HG03159 (cell line): ENCODE measurements around the gene ELMO1.

ENCODE experiments used
- ATAC-seq: cut with Tn5 transposase; IDR thresholded peaks from one replicate; pipeline ENCODE4 v1.9.1; 2021; ENCODE audit warnings: mild to moderate bottlenecking, moderate library complexity; ENCODE audit not compliant: unreplicated experiment

The ELMO1 gene

GRCh38 chr7:37352251-37352880 lies 96.3 kb downstream of the ELMO1 start:
- no peak for ATAC-seq

GRCh38 chr7:37351716-37352115 lies 96.9 kb downstream of the ELMO1 start:
- ATAC-seq = no peak

GRCh38 chr7:37349979-37350590 lies 98.6 kb downstream of the ELMO1 start:
- no peak for ATAC-seq

GRCh38 chr7:37348982-37349381 lies 99.7 kb downstream of the ELMO1 start:
- no peak for ATAC-seq

GRCh38 chr7:37346761-37347160 lies 101.9 kb downstream of the ELMO1 start:
- ATAC-seq = no peak

GRCh38 chr7:37344886-37345579 lies 103.6 kb downstream of the ELMO1 start:
- no peak for ATAC-seq

- peak; percentile 59 for ATAC-seq
These were observed 105.8 kb downstream of the ELMO1 start for GRCh38 chr7:37342688-37343471.

GRCh38 chr7:37342176-37342687 lies 106.4 kb downstream of the ELMO1 start:
- ATAC-seq = no peak

GRCh38 chr7:37341033-37341630 lies 107.5 kb downstream of the ELMO1 start:
- peak; percentile 42 for ATAC-seq

GRCh38 chr7:37338966-37339365 lies 109.7 kb downstream of the ELMO1 start:
- no peak for ATAC-seq

GRCh38 chr7:37337522-37337921 lies 111.1 kb downstream of the ELMO1 start:
- ATAC-seq = no peak

GRCh38 chr7:37336259-37336658 lies 112.4 kb downstream of the ELMO1 start:
- ATAC-seq = peak; percentile 95

GRCh38 chr7:37333075-37333474 lies 115.6 kb downstream of the ELMO1 start:
- ATAC-seq = no peak

- ATAC-seq = no peak
These were observed 116.2 kb downstream of the ELMO1 start for GRCh38 chr7:37332243-37333016.

GRCh38 chr7:37330775-37331174 lies 117.9 kb downstream of the ELMO1 start:
- no peak for ATAC-seq

- no peak for ATAC-seq
These were observed 118.7 kb downstream of the ELMO1 start for GRCh38 chr7:37329940-37330339.

- ATAC-seq = no peak
These were observed 121.4 kb downstream of the ELMO1 start for GRCh38 chr7:37327288-37327687.

- ATAC-seq = no peak
These were observed 124.7 kb downstream of the ELMO1 start for GRCh38 chr7:37323966-37324365.

- no peak for ATAC-seq
These were observed 125.8 kb downstream of the ELMO1 start for GRCh38 chr7:37322831-37323230.

GRCh38 chr7:37320848-37321468 lies 127.7 kb downstream of the ELMO1 start:
- no peak for ATAC-seq
